ENCODE results near the gene ZNF620. TPM values are rescaled to one million over a fixed set of nuclear protein-coding genes. Genes with fewer than 3 reads are reported as not detected.
A peak's percentile ranks its signal among the peaks of the same experiment; 100 is the strongest.
"Not testable (repeated sequence)": the region's sequence is repeated elsewhere in the genome, so short reads cannot be mapped to it uniquely, and the experiment has no call there.

Gene ZNF620
- 2.7 TPM for total RNA-seq
- long read RNA-seq, partial matches to known transcripts, result 0 of 5 reads
- long read RNA-seq, other reads (novel, unspliced or antisense), result 4 of 5 reads

- peak; percentile 90 for DNase-seq (ENCODE audit: low spot score)
These were observed at the start of gene ZNF620 for GRCh38 chr3:40505599-40506462. ZNF620 (plus strand) TSS chr3:40506039; CDS start chr3:40506353, 314 bp downstream.

DNA sequence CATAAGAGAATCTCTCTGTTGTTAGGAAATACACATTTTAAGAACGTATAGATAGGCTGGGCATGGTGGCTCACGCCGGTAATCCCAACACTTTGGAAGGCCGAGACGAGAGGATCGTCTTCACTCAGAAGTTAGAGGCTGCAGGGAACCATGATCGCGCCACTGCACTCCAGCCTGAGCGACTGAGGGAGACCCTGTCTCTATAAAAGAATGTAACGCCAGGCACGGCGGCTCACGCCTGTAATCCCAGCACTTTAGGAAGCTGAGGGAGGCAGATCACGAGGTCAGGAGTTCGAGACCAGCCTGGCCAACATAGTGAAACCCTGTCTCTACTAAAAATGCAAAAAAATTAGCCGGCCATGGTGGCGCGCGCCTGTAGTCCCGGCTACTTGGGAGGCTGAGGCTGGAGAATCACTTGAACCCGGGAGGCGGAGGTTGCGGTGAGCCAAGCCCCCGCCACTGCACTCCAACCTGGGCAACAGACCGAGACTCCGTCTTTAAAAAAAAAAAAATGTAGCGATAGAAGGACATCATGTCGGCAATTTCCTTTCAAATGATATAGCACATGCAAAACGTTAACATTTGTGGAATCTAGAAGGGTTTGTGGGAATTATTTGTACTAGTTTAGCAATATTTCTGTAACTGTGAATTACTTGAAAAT is 49.4 kb upstream of the ZNF620 start:
- no peak for DNase-seq (ENCODE audit: low spot score)

- peak; percentile 97 for DNase-seq (ENCODE audit: low spot score)
These were observed 48.7 kb upstream of the ZNF620 start, which contains the start of gene RPL14 for GRCh38 chr3:40456940-40457823. RPL14 (plus strand) TSS chr3:40457339; CDS start chr3:40457472, 133 bp downstream.

GRCh38 chr3:40458473-40458872 is 47.4 kb upstream of the ZNF620 start:
- DNase-seq (ENCODE audit: low spot score), result no peak

- not testable (repeated sequence) for DNase-seq (ENCODE audit: low spot score)
These were observed 45.4 kb upstream of the ZNF620 start for GRCh38 chr3:40460481-40460880.

DNA sequence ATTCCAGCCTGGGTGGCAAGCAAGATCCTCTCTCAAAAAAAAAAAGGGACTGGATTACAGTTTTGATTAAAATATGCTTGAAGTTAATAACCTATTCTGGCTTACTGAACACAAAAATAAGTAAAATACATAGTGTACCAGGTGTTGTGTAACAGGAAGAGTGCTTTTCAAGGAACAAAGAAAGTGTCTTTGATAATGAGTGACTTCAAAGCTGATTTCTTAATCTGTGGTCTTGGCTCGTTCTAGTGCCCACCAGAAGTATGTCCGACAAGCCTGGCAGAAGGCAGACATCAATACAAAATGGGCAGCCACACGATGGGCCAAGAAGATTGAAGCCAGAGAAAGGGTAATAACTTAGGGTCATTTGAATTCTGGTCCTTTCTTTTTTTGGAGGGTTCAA is 44.7 kb upstream of the ZNF620 start:
- no peak for DNase-seq (ENCODE audit: low spot score)

- not testable (repeated sequence) for DNase-seq (ENCODE audit: low spot score)
These were observed 43.0 kb upstream of the ZNF620 start for GRCh38 chr3:40462838-40463237.

GRCh38 chr3:40463579-40463978 is 42.3 kb upstream of the ZNF620 start:
- DNase-seq (ENCODE audit: low spot score), result no peak

- DNase-seq (ENCODE audit: low spot score), result no peak
These were observed 41.3 kb upstream of the ZNF620 start for GRCh38 chr3:40464339-40465110.

GRCh38 chr3:40465111-40465407 is 40.8 kb upstream of the ZNF620 start:
- no peak for DNase-seq (ENCODE audit: low spot score)

- DNase-seq (ENCODE audit: low spot score), result no peak
These were observed 40.4 kb upstream of the ZNF620 start for GRCh38 chr3:40465456-40465855.

DNA sequence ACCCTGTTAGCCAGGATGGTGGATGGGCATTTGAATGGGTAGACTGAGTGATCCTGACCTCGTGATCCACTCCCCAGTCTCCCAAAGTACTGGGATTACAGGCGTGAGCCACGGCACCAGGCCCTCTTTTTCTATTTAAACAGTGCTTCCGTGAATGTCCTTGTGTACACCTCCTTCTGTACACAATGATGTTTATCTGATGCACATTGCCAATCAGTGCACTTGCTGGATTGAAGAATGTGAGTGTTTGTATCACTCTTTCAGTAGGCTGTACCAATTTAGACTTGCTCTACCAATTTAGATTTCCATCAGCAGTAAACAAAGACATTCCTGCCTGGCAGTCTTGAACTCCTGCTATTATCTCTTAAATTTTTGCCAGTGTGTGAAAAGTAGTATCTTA is 37.8 kb upstream of the ZNF620 start:
- DNase-seq (ENCODE audit: low spot score), result no peak

DNA sequence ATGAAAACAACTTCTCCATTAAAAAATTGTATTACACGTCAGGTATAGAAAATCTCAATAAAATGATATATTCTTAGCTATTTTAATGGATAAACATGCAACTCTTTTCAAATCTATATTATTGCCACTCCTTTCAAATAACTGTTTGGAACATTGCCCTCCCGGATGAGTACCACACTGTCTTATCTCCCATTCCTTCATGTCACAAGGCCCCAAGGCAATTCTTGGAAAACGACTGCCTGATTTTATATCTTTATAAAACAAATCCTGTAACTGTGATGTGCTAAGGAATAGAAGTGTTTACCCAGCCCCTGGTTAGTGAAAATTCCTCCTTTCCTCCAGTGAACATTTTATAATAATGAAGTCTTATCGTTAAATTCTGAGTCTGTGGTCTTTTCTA is 35.1 kb upstream of the ZNF620 start:
- no peak for DNase-seq (ENCODE audit: low spot score)

- peak; percentile 92 for DNase-seq (ENCODE audit: low spot score)
These were observed 29.1 kb upstream of the ZNF620 start, which contains the start of gene ZNF619 for GRCh38 chr3:40476478-40477470. ZNF619 (plus strand) TSS chr3:40477122; CDS start chr3:40477980, 858 bp downstream.

GRCh38 chr3:40477666-40478065 is 28.2 kb upstream of the ZNF620 start:
- no peak for DNase-seq (ENCODE audit: low spot score)

DNA sequence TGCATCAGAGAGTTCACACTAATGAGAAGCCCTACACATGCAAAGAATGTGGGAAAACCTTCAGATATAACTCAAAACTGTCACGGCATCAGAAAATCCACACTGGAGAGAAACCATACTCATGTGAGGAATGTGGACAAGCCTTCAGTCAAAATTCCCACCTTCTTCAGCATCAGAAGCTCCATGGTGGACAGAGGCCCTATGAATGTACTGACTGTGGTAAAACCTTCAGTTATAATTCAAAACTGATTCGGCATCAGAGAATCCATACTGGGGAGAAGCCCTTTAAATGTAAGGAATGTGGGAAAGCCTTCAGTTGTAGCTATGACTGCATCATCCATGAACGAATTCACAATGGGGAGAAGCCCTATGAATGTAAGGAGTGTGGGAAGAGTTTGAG is 18.7 kb upstream of the ZNF620 start:
- no peak for DNase-seq (ENCODE audit: low spot score)

DNA sequence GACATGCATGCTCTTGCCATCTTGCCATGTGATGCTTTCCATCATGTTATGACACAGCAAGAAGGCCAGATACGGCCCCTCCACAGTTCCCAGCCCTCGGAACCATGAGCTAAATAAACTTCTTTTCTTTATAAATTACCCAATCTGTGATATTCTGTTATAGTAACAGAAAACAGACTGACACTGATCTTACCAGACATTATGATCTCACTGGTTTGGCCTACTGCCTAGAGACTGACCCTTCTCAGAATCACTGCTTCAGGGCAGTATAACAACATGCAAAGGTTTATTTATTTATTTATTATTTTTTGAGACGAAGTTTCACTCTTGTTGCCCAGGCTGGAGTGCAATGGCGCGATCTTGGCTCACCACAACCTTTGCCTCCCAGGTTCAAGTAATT is 14.9 kb upstream of the ZNF620 start:
- no peak for DNase-seq (ENCODE audit: low spot score)

- DNase-seq (ENCODE audit: low spot score), result no peak
These were observed 11.1 kb upstream of the ZNF620 start for GRCh38 chr3:40494698-40495097.

GRCh38 chr3:40497288-40497687 is 8.6 kb upstream of the ZNF620 start:
- DNase-seq (ENCODE audit: low spot score), result no peak
